Natural killer cell (primary cell): ENCODE measurements around the gene FAIM2. TPM values are rescaled to one million over a fixed set of nuclear protein-coding genes. Genes with fewer than 3 reads are reported as not detected.

Experiments used
- ATAC-seq, 3 donors: fragments of 150-1000 bp in 2 of 3; fragments of 200-7000 bp in 1 of 3; cut with Tn5 transposase; 1 replicate in 1 of 3; 2 replicates in 2 of 3; pipeline ENCODE4 v1.10.0; 2021; ENCODE audit warnings: mild to moderate bottlenecking in 2 of 3, moderate library complexity in 2 of 3
- DNase-seq, 2 donors: peaks; one replicate each; pipeline versions ENCODE4 v3.0.0 to v3.0.0-alpha.2; 2013 to 2021; ENCODE audit warnings: mixed read lengths in 1 of 2
- H3K27ac ChIP-seq: one replicate; pipeline ENCODE4 v1.5.1; 2013; ENCODE audit warnings: mild to moderate bottlenecking, low read length
- H3K27me3 ChIP-seq: one replicate; pipeline ENCODE4 v1.6.1; 2013; ENCODE audit warnings: low read length; ENCODE audit not compliant: control insufficient read depth, insufficient read depth
- H3K36me3 ChIP-seq: one replicate; pipeline ENCODE4 v1.6.1; 2013; ENCODE audit warnings: low read length; ENCODE audit not compliant: control insufficient read depth, insufficient read depth
- H3K4me1 ChIP-seq: one replicate; pipeline ENCODE4 v1.6.1; 2013; ENCODE audit warnings: low read length; ENCODE audit not compliant: control insufficient read depth, insufficient read depth
- H3K4me3 ChIP-seq: one replicate; pipeline ENCODE4 v1.5.1; 2013; ENCODE audit warnings: low read length
- H3K9me3 ChIP-seq: one replicate; pipeline ENCODE4 v1.6.1; 2013; ENCODE audit warnings: low read length; ENCODE audit not compliant: control insufficient read depth, insufficient read depth
- H3K27ac Mint-ChIP-seq, 2 donors: one replicate each; pipeline ENCODE4 v1.8.0; 2022; ENCODE audit warnings: mild to moderate bottlenecking in 2 of 2, mixed read lengths in 2 of 2, moderate library complexity in 1 of 2
- H3K27me3 Mint-ChIP-seq, 2 donors: one replicate each; pipeline ENCODE4 v1.8.0; 2022; ENCODE audit warnings: low read depth in 2 of 2, mixed read lengths in 2 of 2
- H3K36me3 Mint-ChIP-seq: one replicate; pipeline ENCODE4 v1.8.0; 2022; ENCODE audit warnings: mixed read lengths
- H3K4me1 Mint-ChIP-seq, 2 donors: one replicate each; pipeline ENCODE4 v1.8.0; 2022; ENCODE audit warnings: mixed read lengths in 2 of 2
- H3K4me3 Mint-ChIP-seq: one replicate; pipeline ENCODE4 v1.8.0; 2022; ENCODE audit warnings: mild to moderate bottlenecking, moderate library complexity, mixed read lengths
- H3K9me3 Mint-ChIP-seq, 2 donors: one replicate each; pipeline ENCODE4 v1.8.0; 2022; ENCODE audit warnings: mixed read lengths in 2 of 2
- WGBS: methylation state at CpG from one replicate; pipeline ENCODE4 v1.1.7; 2013; ENCODE audit warnings: missing lambda C conversion rate; ENCODE audit not compliant: insufficient coverage; 5-methylcytosine and 5-hydroxymethylcytosine counted together
- intact Hi-C: fragments of 100-400 bp; cut with micrococcal nuclease; formaldehyde crosslinking; loops from one replicate; pipeline ENCODE4 v1.14.2; 2022
- total RNA-seq, 4 donors: library from RNA; stranded (reverse); fragments of 120-200 nt in 1 of 4; gene quantifications; one replicate each; pipeline versions ENCODE4 v1.2.3 to v1.2.4, GENCODE V29; 2013 to 2022
- TF ChIP-seq, protein P1 (sequence below): fragments of 200-600 bp; IDR thresholded peaks from one replicate; pipeline ENCODE4 v1.8.0; 2022; ENCODE audit warnings: antibody characterized with exemption

The FAIM2 gene
- total RNA-seq, 3 donors from 2014 or later (not counting 1 experiment from before 2014, with no cell fraction given): 0.09 to 0.57 TPM; not detected in 1

DNA sequence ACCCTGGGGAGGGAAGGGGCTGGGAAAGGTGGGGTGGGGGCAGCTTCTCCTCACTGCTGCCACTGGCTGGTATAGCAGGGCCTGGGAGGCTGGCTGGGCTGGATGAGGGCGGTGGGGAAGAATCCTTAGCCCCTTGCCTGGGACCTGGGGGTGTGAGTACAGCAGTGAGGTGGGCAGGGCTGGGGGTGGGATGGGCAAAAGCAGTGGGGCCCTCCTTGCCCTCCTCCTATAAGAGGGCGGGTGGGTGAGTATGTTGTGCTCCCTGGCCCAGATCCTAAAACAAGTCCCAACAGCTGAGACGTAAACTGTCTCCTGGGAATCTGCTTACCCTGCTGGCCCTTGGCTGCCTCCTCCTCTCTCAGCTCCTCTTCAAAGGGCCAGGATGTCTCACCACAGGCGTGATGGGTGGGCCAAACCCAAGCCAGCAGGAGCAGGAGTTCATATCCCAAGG lies 77.7 kb downstream of the FAIM2 start:
- H3K4me1 ChIP-seq: peaks cover 47% of the 10 kb centered on the region
- ATAC-seq: no peak
- H3K36me3 Mint-ChIP-seq: no peaks in the 10 kb centered on the region
- DNase-seq: peak in 1 of 2 donors; percentile 11
- H3K4me3 Mint-ChIP-seq: no peak overlapping the region
- intact Hi-C loops: no loop called here
- no peaks in the 10 kb centered on the region for H3K9me3 ChIP-seq
- no peaks in the 10 kb centered on the region for H3K27me3 Mint-ChIP-seq
- no peaks in the 10 kb centered on the region for H3K27me3 ChIP-seq
- 91% methylated on average over 4 of the region's 4 CpGs for WGBS
- TF ChIP-seq, protein P1, sequence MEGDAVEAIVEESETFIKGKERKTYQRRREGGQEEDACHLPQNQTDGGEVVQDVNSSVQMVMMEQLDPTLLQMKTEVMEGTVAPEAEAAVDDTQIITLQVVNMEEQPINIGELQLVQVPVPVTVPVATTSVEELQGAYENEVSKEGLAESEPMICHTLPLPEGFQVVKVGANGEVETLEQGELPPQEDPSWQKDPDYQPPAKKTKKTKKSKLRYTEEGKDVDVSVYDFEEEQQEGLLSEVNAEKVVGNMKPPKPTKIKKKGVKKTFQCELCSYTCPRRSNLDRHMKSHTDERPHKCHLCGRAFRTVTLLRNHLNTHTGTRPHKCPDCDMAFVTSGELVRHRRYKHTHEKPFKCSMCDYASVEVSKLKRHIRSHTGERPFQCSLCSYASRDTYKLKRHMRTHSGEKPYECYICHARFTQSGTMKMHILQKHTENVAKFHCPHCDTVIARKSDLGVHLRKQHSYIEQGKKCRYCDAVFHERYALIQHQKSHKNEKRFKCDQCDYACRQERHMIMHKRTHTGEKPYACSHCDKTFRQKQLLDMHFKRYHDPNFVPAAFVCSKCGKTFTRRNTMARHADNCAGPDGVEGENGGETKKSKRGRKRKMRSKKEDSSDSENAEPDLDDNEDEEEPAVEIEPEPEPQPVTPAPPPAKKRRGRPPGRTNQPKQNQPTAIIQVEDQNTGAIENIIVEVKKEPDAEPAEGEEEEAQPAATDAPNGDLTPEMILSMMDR: no peak
- H3K4me3 ChIP-seq: no peak overlapping the region
- H3K27ac ChIP-seq: no peak overlapping the region
- peak overlapping the region in 1 of 2 donors; percentile 86 for H3K27ac Mint-ChIP-seq
- peaks cover 26 to 40% of the 10 kb centered on the region in 2 donors for H3K4me1 Mint-ChIP-seq
- H3K9me3 Mint-ChIP-seq: no peaks in the 10 kb centered on the region
- no peaks in the 10 kb centered on the region for H3K36me3 ChIP-seq

DNA sequence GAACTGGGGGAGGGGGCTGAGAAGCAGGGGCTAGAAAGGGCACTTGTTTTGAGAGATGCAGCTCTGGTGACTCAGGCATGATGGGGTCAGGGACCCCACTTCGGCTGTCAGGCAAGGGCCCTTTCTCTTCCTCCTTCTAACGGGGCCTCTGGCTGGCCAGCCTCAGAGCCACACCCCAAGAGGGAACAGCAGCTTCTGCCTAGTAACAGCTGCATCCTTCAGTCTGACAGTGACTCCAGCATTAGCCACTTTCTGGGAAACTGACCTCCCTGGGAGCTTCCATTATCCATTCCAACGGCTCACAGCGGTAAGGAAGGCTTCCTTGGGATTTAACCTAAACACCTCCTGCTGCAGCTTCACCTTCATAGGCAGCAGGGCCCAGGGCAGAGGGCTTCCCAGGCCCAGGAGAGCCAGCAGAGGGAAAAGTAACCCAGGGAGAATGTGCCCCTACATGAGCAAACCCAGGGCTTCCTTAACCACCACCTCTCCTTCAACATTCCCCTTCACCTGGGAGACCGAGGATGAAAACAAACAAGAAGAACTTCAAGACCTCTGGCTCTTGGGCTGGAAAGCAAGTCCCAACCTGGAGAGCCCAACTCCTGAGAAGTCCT lies 78.2 kb downstream of the FAIM2 start:
- no peaks in the 10 kb centered on the region for H3K36me3 Mint-ChIP-seq
- intact Hi-C loops: no loop called here
- Histone ChIP-seq H3K27me3 (no peaks in the 10 kb centered on the region), H3K4me3 (no peak overlapping the region), H3K27ac (no peak overlapping the region), H3K4me1 (peaks cover 52% of the 10 kb centered on the region), H3K36me3 (no peaks in the 10 kb centered on the region), H3K9me3 (no peaks in the 10 kb centered on the region)
- no peaks in the 10 kb centered on the region for H3K27me3 Mint-ChIP-seq
- H3K9me3 Mint-ChIP-seq: no peaks in the 10 kb centered on the region
- WGBS: 71% methylated on average over 5 of the region's 5 CpGs
- peak in 1 of 2 donors; percentile 10 for DNase-seq
- peak overlapping the region; percentile 21 for H3K4me3 Mint-ChIP-seq
- TF ChIP-seq, protein P1: no peak
- H3K4me1 Mint-ChIP-seq: peaks cover 29 to 44% of the 10 kb centered on the region in 2 donors
- no peak for ATAC-seq
- peak overlapping the region in 1 of 2 donors; percentile 80 for H3K27ac Mint-ChIP-seq

DNA sequence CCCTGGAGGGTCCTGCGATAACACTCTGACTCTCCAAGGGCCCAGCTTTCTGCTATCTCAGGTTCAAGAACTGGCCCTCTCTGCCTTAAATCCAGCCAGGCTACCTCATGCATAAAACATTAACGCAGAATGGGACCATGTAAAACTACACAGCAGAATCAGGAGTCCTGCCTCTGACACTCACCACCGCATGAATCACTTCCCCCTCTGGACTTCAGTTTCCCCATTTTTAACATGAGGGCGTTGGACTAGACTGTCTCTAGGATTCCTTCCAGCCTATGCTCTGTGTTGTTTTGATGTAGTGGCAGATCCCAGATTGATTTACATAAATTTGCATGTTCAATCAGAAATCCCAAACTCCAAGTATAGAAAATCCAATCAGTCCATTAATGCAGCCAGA lies 78.8 kb downstream of the FAIM2 start:
- DNase-seq: peak in 1 of 2 donors; percentile 8

More for the DNA sequence above, 78.8 kb downstream of the FAIM2 start:
- Mint-ChIP-seq H3K27ac (peak overlapping the region in 1 of 2 donors; percentile 80), H3K27me3 (no peaks in the 10 kb centered on the region), H3K4me3 (no peak overlapping the region), H3K36me3 (no peaks in the 10 kb centered on the region), H3K9me3 (no peaks in the 10 kb centered on the region), H3K4me1 (peaks cover 29 to 44% of the 10 kb centered on the region in 2 donors)
- peaks cover 52% of the 10 kb centered on the region for H3K4me1 ChIP-seq
- peak overlapping the region; percentile 6 for H3K27ac ChIP-seq
- intact Hi-C loops: no loop called here
- no peaks in the 10 kb centered on the region for H3K27me3 ChIP-seq
- WGBS: 74% methylated on average over 3 of the region's 4 CpGs
- no peak for ATAC-seq
- TF ChIP-seq, protein P1: no peak
- H3K36me3 ChIP-seq: no peaks in the 10 kb centered on the region
- no peaks in the 10 kb centered on the region for H3K9me3 ChIP-seq
- no peak overlapping the region for H3K4me3 ChIP-seq
